22Rv1 (cell line): Measurements from ENCODE around the gene MATR3.

Experiments
- CTCF ChIP-seq: fragments of 450-650 bp; IDR thresholded peaks from 2 replicates; pipeline ENCODE4 v1.5.1; 2017; ENCODE audit warnings: mild to moderate bottlenecking
- ZFX ChIP-seq: fragments of 450-650 bp; IDR thresholded peaks from 2 replicates; pipeline ENCODE4 v1.6.1; 2017; ENCODE audit warnings: antibody characterized with exemption, borderline replicate concordance

- TF ChIP-seq CTCF, result peak; percentile 57
- TF ChIP-seq ZFX, result no peak
Observed at GRCh38 chr5:139294374-139295165, 1.0 kb downstream of the MATR3 start.
